Pancreas (tissue), 10 donors: ENCODE measurements around the gene VWA3B. TPM values are rescaled to one million over a fixed set of nuclear protein-coding genes. Genes with fewer than 3 reads are reported as not detected.

Source experiments
- ATAC-seq, 4 donors: fragments of 200-7000 bp; cut with Tn5 transposase; one replicate each; pipeline versions ENCODE4 v1.8.0 to v1.9.1; 2020; ENCODE audit warnings: mild to moderate bottlenecking in 4 of 4, moderate library complexity in 4 of 4
- DNase-seq, 6 donors: peaks; one replicate each; pipeline ENCODE4 v3.0.0-alpha.2; 2020
- FAIRE-seq: peaks from 2 replicates; lab custom pipeline; 2012; peaks lifted over from hg19 to GRCh38; lab: Jason Lieb, UNC
- H3K27ac ChIP-seq, 4 donors: fragments of 200-600 bp; sonication (generic); 1 replicate in 3 of 4; 2 replicates in 1 of 4; pipeline versions ENCODE4 v1.5.0 to v1.8.0; 2020
- H3K27me3 ChIP-seq, 4 donors: fragments of 200-600 bp; one replicate each; pipeline ENCODE4 v1.8.0; 2021
- H3K36me3 ChIP-seq, 3 donors: fragments of 200-600 bp; sonication (generic) in 1 of 3; one replicate each; pipeline versions ENCODE4 v1.5.0 to v1.8.0; 2020 to 2021
- H3K4me1 ChIP-seq, 3 donors: fragments of 200-600 bp; one replicate each; pipeline ENCODE4 v1.8.0; 2021
- H3K4me3 ChIP-seq, 4 donors: fragments of 200-600 bp; sonication (generic) in 2 of 4; one replicate each; pipeline versions ENCODE4 v1.5.0 to v1.8.0; 2020 to 2021
- H3K9me3 ChIP-seq, 4 donors: fragments of 200-600 bp; one replicate each; pipeline ENCODE4 v1.8.0; 2021
- WGBS, 2 donors: extraction: QIAGEN DNeasy Blood & Tissue Kit; methylation state at CpG; one replicate each; pipeline ENCODE4 v1.1.7; 2013; 5-methylcytosine and 5-hydroxymethylcytosine counted together
- intact Hi-C, 3 donors: fragments of 100-400 bp; cut with DNase I; formaldehyde crosslinking; loops; one replicate each; pipeline versions ENCODE4 v1.11.1 to v1.14.2; 2022
- polyA plus RNA-seq, 2 donors: library from polyadenylated mRNA; stranded (reverse); fragments of 200-250 nt; gene quantifications; one replicate each; pipeline ENCODE4 v1.2.3, GENCODE V29; 2013
- total RNA-seq, 6 donors: library from RNA; stranded (reverse); fragmentation: NEBNext Ultra II Directional in 4 of 6; extraction: Animal tissue kit (Norgen Biotek cat#: 25700) in 4 of 6; gene quantifications; one replicate each; pipeline versions ENCODE4 v1.2.1 to v1.2.4, GENCODE V29; 2021 to 2023
- TF ChIP-seq, protein P1 (sequence below), 4 donors: fragments of 200-600 bp; sonication (generic) in 3 of 4; IDR thresholded peaks; one replicate each; pipeline versions ENCODE4 v1.5.0 to v1.8.0; 2021; ENCODE audit warnings: antibody characterized with exemption in 4 of 4
- donor health status: healthy with polysubstance abuse.
- donor health status: DM: no; HTN: no; CAD: no; lungs with moderate emphysema.
- donor health status: DM: no; HTN: no; CAD: no.
- donor health status: control.
- donor health status: control.
- donor health status: Bipolar disorder and iron deficiency.
- donor health status: DM: yes; HTN: yes; CAD: no.
- donor health status: DM: no; HTN: no; CAD: no.
- donor health status: DM: no; HTN: no; CAD: no.
- donor health status: DM: yes; HTN: yes; CAD: no.

VWA3B gene
- total and polyA plus RNA-seq, 8 donors: 0.04 to 0.24 (median 0.07) TPM; not detected in 5

DNA sequence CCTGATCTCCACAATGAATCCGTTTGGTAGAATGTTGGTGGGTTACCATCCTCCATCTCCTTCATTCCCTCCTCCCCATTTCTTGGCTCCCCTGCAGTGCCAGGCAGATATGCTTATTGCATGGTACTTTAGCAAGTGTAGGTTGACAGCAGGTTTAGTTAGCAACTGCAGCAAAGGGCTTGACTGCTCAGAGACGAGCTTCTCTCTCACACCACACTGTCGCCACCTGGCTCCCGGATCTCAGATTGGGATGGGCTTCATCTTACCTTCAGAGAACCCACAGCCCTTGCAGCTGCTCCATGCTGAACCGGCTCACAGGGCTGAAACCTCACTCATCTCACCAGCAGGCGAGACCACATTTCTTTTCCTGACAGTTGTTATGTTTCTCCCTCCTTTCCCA, 88.8 kb downstream of the VWA3B start:
- Histone ChIP-seq H3K27ac (no peak overlapping the region), H3K36me3 (no peaks in the 10 kb centered on the region), H3K27me3 (no peaks in the 10 kb centered on the region), H3K9me3 (no peaks in the 10 kb centered on the region), H3K4me3 (no peak overlapping the region), H3K4me1 (no peaks in the 10 kb centered on the region)
- ATAC-seq: peak in 1 of 4 donors; percentile 54
- no peak for DNase-seq
- 25 to 30% methylated on average over 6 of the region's 6 CpGs for WGBS, 2 donors
- TF ChIP-seq, protein P1, sequence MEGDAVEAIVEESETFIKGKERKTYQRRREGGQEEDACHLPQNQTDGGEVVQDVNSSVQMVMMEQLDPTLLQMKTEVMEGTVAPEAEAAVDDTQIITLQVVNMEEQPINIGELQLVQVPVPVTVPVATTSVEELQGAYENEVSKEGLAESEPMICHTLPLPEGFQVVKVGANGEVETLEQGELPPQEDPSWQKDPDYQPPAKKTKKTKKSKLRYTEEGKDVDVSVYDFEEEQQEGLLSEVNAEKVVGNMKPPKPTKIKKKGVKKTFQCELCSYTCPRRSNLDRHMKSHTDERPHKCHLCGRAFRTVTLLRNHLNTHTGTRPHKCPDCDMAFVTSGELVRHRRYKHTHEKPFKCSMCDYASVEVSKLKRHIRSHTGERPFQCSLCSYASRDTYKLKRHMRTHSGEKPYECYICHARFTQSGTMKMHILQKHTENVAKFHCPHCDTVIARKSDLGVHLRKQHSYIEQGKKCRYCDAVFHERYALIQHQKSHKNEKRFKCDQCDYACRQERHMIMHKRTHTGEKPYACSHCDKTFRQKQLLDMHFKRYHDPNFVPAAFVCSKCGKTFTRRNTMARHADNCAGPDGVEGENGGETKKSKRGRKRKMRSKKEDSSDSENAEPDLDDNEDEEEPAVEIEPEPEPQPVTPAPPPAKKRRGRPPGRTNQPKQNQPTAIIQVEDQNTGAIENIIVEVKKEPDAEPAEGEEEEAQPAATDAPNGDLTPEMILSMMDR (IDR thresholded peaks at IDR 0.05): no peak
- intact Hi-C loops: loop anchor here in 1 of 3 donors (5.0 kb wide), 1 partner anchor 211 kb away; no protein-coding TSS in a partner anchor
- FAIRE-seq: no peak

DNA sequence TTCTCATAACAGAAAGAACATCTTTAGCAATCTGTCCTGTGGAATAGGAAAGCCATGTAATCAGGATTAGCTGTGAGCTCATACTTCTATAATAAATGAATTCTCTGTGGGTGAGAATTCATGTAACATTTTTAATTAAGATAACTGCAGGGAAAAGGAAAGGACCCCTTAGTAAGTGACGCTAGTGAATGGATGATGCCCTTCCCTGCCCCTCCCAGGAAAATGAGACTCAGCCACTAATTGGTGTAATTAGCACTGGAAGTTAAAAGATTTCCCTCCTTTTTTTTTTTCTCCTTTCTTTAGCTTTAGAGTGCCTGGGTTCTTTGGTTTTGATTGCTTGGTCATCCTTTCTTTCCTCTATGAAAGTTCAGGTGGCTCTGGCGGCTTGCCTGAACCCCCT, 90.3 kb downstream of the VWA3B start:
- Histone ChIP-seq H3K9me3 (no peaks in the 10 kb centered on the region), H3K36me3 (no peaks in the 10 kb centered on the region), H3K4me1 (no peaks in the 10 kb centered on the region), H3K27me3 (no peaks in the 10 kb centered on the region), H3K4me3 (no peak overlapping the region), H3K27ac (no peak overlapping the region)
- TF ChIP-seq, protein P1 (IDR thresholded peaks at IDR 0.05): no peak
- ATAC-seq (no peak), DNase-seq (no peak), FAIRE-seq (no peak)
- WGBS, 2 donors: 37 to 48% methylated on average over 2 of the region's 2 CpGs
- intact Hi-C loops: loop anchor here in 1 of 3 donors (5.0 kb wide), 1 partner anchor 210 kb away; no protein-coding TSS in a partner anchor

DNA sequence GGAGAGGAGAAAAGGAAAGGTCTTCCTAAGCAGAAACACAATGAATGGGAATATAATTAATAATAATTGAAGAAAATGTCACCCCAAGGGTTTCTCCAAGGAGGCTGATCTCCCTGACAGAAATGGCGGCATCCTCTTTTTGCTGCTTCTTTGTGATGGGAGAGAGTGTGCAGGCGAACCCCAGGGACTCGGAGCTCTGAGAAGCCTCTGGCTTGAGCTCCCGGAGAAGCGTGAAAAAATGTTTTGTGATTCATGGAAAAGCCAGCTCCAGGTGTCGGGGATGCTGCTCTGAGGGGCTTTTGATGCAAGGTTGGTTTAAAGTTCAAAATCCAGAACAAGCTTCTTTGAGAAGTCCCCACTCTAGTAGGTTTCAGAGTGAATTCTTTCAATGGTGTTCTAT, 91.0 kb downstream of the VWA3B start:
- 56 to 67% methylated on average over 6 of the region's 6 CpGs for WGBS, 2 donors
- Histone ChIP-seq H3K4me3 (no peak overlapping the region), H3K27me3 (no peaks in the 10 kb centered on the region), H3K4me1 (no peaks in the 10 kb centered on the region), H3K27ac (no peak overlapping the region), H3K36me3 (no peaks in the 10 kb centered on the region), H3K9me3 (no peaks in the 10 kb centered on the region)
- intact Hi-C loops: loop anchor here in 1 of 3 donors (5.0 kb wide), 1 partner anchor 209 kb away; no protein-coding TSS in a partner anchor
- no peak for DNase-seq
- no peak for ATAC-seq
- TF ChIP-seq, protein P1 (IDR thresholded peaks at IDR 0.05): no peak
- FAIRE-seq: no peak

DNA sequence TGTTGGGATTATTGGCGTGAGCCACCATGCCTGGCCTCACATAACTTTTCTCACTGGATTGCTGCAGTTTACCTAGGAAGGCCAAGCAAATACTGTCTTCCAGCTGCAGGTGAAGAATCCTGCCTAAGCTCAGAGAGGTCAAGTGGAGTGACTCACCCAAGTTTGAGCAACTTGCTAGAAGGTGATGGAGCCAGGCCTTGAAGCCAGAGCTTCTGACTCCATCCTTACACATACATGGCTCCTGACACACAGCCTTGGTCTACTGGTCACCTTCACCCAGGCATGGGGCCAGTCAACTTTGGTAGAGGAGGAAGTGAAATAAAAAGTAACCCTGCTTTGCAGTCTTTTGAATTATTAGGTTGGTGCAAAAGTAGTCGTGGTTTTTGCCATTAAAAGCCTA, 93.5 kb downstream of the VWA3B start:
- no peaks in the 10 kb centered on the region for H3K9me3 ChIP-seq
- H3K4me1 ChIP-seq: no peaks in the 10 kb centered on the region
- H3K4me3 ChIP-seq: no peak overlapping the region
- TF ChIP-seq, protein P1 (IDR thresholded peaks at IDR 0.05): no peak
- H3K27ac ChIP-seq: no peak overlapping the region
- no peak for FAIRE-seq
- intact Hi-C loops: no loop called here
- no peaks in the 10 kb centered on the region for H3K27me3 ChIP-seq
- WGBS, 2 donors: 79 to 83% methylated on average over 2 of the region's 2 CpGs
- no peaks in the 10 kb centered on the region for H3K36me3 ChIP-seq
- no peak for ATAC-seq
- DNase-seq: no peak

DNA sequence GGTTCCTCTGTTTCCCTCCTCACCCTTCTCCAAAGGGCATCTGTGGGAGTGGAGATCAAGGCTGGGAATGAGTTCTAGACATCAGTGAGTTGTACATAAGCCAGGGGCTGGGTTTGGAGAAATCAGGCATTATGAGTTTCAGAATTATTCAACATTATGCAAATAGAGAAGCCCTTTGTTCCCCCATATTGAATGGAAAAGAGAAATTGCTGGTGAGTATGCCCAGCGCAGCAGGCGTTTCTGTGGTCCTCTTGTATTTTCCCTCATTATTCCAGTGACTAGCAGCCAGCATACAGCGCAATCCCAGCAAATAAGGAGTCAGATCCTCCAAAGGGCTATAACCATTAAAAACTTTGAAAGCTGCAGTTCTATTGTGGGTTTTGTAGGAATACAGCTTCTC, 94.4 kb downstream of the VWA3B start:
- FAIRE-seq: no peak
- Histone ChIP-seq H3K36me3 (no peaks in the 10 kb centered on the region), H3K4me3 (no peak overlapping the region), H3K9me3 (no peaks in the 10 kb centered on the region), H3K27ac (no peak overlapping the region), H3K4me1 (no peaks in the 10 kb centered on the region), H3K27me3 (no peaks in the 10 kb centered on the region)
- TF ChIP-seq, protein P1 (IDR thresholded peaks at IDR 0.05): no peak
- intact Hi-C loops: no loop called here
- no peak for ATAC-seq
- DNase-seq: no peak
- WGBS, 2 donors: 95 to 97% methylated on average over 3 of the region's 3 CpGs
